Measurements from ENCODE around the gene PLCB2.

Gene PLCB2

GRCh38 chr15:40282869-40283614 is 24.7 kb downstream of the PLCB2 start, which contains the start of gene ANKRD63 (continued):
- TF ChIP-seq AEBP2 (tag by site-specific recombination; IDR thresholded peaks at IDR 0.05; ENCODE audit: borderline replicate concordance), result no peak
- no peak for TF ChIP-seq ZBTB10 (tag by site-specific recombination; IDR thresholded peaks at IDR 0.05)
- TF ChIP-seq SCRT1 (tag by site-specific recombination; IDR thresholded peaks at IDR 0.05; ENCODE audit: borderline replicate concordance), result no peak
- TF ChIP-seq KLF16 (tag by site-specific recombination; IDR thresholded peaks at IDR 0.05), result no peak
- TF ChIP-seq ZNF701 (tag by site-specific recombination; IDR thresholded peaks at IDR 0.05), result no peak
- TF ChIP-seq ZNF560 (tag by site-specific recombination; IDR thresholded peaks at IDR 0.05; ENCODE audit: borderline replicate concordance), result no peak
- TF ChIP-seq ZNF423 (tag by site-specific recombination; IDR thresholded peaks at IDR 0.05), result no peak
- no peak for TF ChIP-seq ZNF677 (tag by site-specific recombination; IDR thresholded peaks at IDR 0.05)
- TF ChIP-seq ZBTB6 (tag by site-specific recombination; IDR thresholded peaks at IDR 0.05), result no peak
- no peak for TF ChIP-seq MYNN (tag by site-specific recombination; IDR thresholded peaks at IDR 0.05; ENCODE audit: borderline replicate concordance)

- H3K36me3 ChIP-seq (ENCODE audit: control insufficient read depth in 2 of 2, insufficient read depth in 1 of 2, low read length in 2 of 2), result no peaks in the 10 kb centered on the region
- H3K4me3 ChIP-seq (ENCODE audit: low read depth, low read length), result peak overlapping the region; percentile 36
- H3K4me1 ChIP-seq (ENCODE audit: control insufficient read depth, insufficient read depth, low read length), result 0 out of 2 replicates have a peak, but pooled peaks cover 2% of the 10 kb centered on the region
- H3K9me3 ChIP-seq (ENCODE audit: control insufficient read depth, insufficient read depth, low read depth, low read length), result no peaks in the 10 kb centered on the region
- H3K27ac ChIP-seq (ENCODE audit: extremely low read depth, low read depth, low read length), result peak overlapping the region; percentile 60; the same call in 1 of the 2 replicates
- ChIA-PET CTCF (interaction anchor here (0.7 to 1.1 kb wide), 2 partner anchors 29 to 235 kb away, joined by 3 read pairs; no protein-coding TSS in a partner anchor), POLR2A (no interaction called here)
- TF ChIP-seq ZNF600 (tag by site-specific recombination; IDR thresholded peaks at IDR 0.05) (0 out of 2 replicates have a peak, but pooled peaks have one; percentile 21), ZNF155 (tag by site-specific recombination; IDR thresholded peaks at IDR 0.05) (no peak), PBX3 (CRISPR knock-in tag; IDR thresholded peaks at IDR 0.05) (0 out of 2 replicates have a peak, but pooled peaks have one; percentile 28), ZBTB8A (tag by site-specific recombination; IDR thresholded peaks at IDR 0.05) (no peak), ZNF707 (tag by site-specific recombination; IDR thresholded peaks at IDR 0.05) (no peak), ZNF433 (tag by site-specific recombination; IDR thresholded peaks at IDR 0.05; ENCODE audit: low read depth) (no peak), ZBTB26 (tag by site-specific recombination; optimal IDR thresholded peaks at IDR 0.05) (peak; percentile 90), ZNF223 (tag by site-specific recombination; IDR thresholded peaks at IDR 0.05) (no peak), ZNF10 (tag by site-specific recombination; IDR thresholded peaks at IDR 0.05) (no peak), ZNF26 (tag by site-specific recombination; IDR thresholded peaks at IDR 0.05) (no peak), ZNF350 (tag by site-specific recombination; IDR thresholded peaks at IDR 0.05) (no peak), ZNF148 (tag by site-specific recombination; IDR thresholded peaks at IDR 0.05; ENCODE audit: borderline replicate concordance) (no peak)
These were observed 25.4 kb downstream of the PLCB2 start for GRCh38 chr15:40282147-40282868.
